ENCODE measurements around the gene CPLX3. TPM values are rescaled to one million over a fixed set of nuclear protein-coding genes. Genes with fewer than 3 reads are reported as not detected.

CPLX3 gene
- total RNA-seq, 2 experiments from 2014 or later, result 0.11 TPM; not detected in 1

DNA sequence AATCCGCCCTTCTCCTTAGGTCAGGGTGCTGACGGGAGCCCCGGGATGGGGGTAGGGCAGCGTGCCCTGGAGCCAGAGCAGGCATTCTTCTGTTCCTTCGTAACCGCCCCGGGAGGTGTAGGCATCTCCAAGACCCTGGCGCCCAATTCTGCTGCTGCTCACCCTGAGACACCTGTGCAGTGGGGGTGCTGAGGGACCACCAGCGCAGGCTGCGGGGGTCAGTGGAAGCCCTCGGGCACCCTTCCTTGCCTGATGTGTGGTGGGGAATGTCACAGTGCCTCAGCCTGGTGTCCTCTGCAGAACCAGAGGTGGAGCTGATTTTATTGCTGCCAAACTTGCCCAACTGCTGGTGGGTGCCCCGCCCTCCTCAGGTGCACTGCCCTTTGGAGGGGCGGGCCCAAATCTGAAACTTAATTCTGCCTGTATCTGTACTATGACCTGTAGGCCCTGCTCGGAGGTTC, 37.2 kb upstream of the CPLX3 start:
- Mint-ChIP-seq H3K9me3 (no peaks in the 10 kb centered on the region), H3K27ac (peak overlapping the region; percentile 98), H3K27me3 (no peaks in the 10 kb centered on the region), H3K4me3 (peak overlapping the region; percentile 98), H3K36me3 (ENCODE audit: low read depth) (peaks cover 65% of the 10 kb centered on the region), H3K4me1 (ENCODE audit: low read depth) (peaks cover 67% of the 10 kb centered on the region)
- TF ChIP-seq, protein P1, sequence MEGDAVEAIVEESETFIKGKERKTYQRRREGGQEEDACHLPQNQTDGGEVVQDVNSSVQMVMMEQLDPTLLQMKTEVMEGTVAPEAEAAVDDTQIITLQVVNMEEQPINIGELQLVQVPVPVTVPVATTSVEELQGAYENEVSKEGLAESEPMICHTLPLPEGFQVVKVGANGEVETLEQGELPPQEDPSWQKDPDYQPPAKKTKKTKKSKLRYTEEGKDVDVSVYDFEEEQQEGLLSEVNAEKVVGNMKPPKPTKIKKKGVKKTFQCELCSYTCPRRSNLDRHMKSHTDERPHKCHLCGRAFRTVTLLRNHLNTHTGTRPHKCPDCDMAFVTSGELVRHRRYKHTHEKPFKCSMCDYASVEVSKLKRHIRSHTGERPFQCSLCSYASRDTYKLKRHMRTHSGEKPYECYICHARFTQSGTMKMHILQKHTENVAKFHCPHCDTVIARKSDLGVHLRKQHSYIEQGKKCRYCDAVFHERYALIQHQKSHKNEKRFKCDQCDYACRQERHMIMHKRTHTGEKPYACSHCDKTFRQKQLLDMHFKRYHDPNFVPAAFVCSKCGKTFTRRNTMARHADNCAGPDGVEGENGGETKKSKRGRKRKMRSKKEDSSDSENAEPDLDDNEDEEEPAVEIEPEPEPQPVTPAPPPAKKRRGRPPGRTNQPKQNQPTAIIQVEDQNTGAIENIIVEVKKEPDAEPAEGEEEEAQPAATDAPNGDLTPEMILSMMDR (IDR thresholded peaks at IDR 0.05), result no peak
- intact Hi-C loops (cut with micrococcal nuclease), result loop anchor here (5.0 kb wide), 1 partner anchor 387 kb away; no protein-coding TSS in a partner anchor
- ATAC-seq (no peak), DNase-seq (peak; percentile 61)
- ChIA-PET CTCF (interaction anchor here (25.9 to 30.3 kb wide), 2 partner anchors 1 to 12 kb away, joined by 1327 read pairs; partner anchors contain the start of gene CSK), POLR2A (interaction anchor here (1.0 to 21.2 kb wide), 5 partner anchors 2 to 157 kb away, joined by 3 to 410 read pairs (median 20); partner anchors contain the start of gene CSK)

DNA sequence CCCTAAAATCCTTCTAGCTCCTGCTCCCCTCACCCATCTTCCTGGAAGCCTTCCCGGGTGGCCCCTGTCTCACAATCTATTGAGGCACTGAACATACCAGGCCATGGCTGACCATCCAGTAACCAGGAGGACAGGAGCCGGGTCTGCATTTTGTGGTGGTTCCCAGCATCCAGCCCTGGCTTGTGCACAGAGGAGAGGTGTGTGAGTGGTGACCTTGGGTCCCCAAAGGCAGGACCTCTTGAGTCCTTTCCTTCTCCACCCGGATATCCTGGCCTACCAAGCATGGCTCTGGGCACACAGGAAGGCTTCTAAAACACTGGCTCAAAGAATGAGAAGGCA, 36.7 kb upstream of the CPLX3 start:
- peaks cover 62% of the 10 kb centered on the region for H3K36me3 Mint-ChIP-seq (ENCODE audit: low read depth)

GRCh38 chr15:74790080-74790916, 36.1 kb upstream of the CPLX3 start:
- TF ChIP-seq, protein P1 (IDR thresholded peaks at IDR 0.05), result no peak
- ChIA-PET CTCF (interaction anchor here (0.8 to 30.3 kb wide), 4 partner anchors 2 to 156 kb away, joined by 3 to 1327 read pairs (median 668); partner anchors contain the start of gene CSK), POLR2A (interaction anchor here (1.5 to 16.0 kb wide), 2 partner anchors 9 to 12 kb away, joined by 8 to 410 read pairs; partner anchors contain the start of gene CSK)
- DNase-seq (peak; percentile 68), ATAC-seq (no peak)
- Mint-ChIP-seq H3K27ac (peak overlapping the region; percentile 98), H3K9me3 (no peaks in the 10 kb centered on the region), H3K4me1 (ENCODE audit: low read depth) (peaks cover 78% of the 10 kb centered on the region), H3K4me3 (peak overlapping the region; percentile 98), H3K27me3 (no peaks in the 10 kb centered on the region), H3K36me3 (ENCODE audit: low read depth) (peaks cover 60% of the 10 kb centered on the region)
- intact Hi-C loops (cut with micrococcal nuclease), result no loop called here

More for the DNA sequence above, 36.7 kb upstream of the CPLX3 start:
- Mint-ChIP-seq H3K27me3 (no peaks in the 10 kb centered on the region), H3K9me3 (no peaks in the 10 kb centered on the region), H3K4me1 (ENCODE audit: low read depth) (peaks cover 72% of the 10 kb centered on the region), H3K4me3 (peak overlapping the region; percentile 98), H3K27ac (peak overlapping the region; percentile 98)
- TF ChIP-seq, protein P1 (IDR thresholded peaks at IDR 0.05), result no peak
- ChIA-PET POLR2A (interaction anchor here (1.0 to 16.0 kb wide), 3 partner anchors 10 to 14 kb away, joined by 3 to 410 read pairs (median 8); partner anchors contain the start of gene CSK), CTCF (interaction anchor here (0.8 to 30.3 kb wide), 4 partner anchors 1 to 155 kb away, joined by 3 to 1327 read pairs (median 668); partner anchors contain the start of gene CSK)
- ATAC-seq (no peak), DNase-seq (no peak)
- intact Hi-C loops (cut with micrococcal nuclease), result loop anchor here (5.0 kb wide), 1 partner anchor 387 kb away; no protein-coding TSS in a partner anchor

DNA sequence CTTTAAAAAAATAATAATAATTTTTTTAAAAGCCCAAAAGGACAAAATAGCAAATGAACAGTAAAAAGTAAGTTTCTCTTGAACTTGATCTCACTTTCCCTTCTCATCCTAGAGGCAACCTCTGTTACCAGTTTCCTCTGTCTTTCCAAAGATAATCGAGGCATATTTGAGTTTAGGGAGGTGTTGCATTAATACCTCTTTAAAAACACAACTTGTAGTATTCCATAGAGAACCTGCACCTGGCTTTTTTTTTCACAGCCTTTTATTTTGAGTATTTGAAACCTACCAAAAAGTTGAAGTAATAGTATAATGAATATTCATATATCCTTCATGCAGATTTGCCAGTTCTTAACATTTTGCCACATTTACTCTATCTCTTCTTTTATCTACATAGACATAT, 35.4 kb upstream of the CPLX3 start:
- H3K4me3 Mint-ChIP-seq, result peak overlapping the region; percentile 98
- CTCF ChIA-PET, result interaction anchor here (2.3 to 30.3 kb wide), 3 partner anchors 2 to 156 kb away, joined by 9 to 1327 read pairs (median 1327); partner anchors contain the start of gene CSK
- intact Hi-C loops (cut with micrococcal nuclease), result no loop called here

More for the DNA sequence above, 35.4 kb upstream of the CPLX3 start:
- Mint-ChIP-seq H3K27me3 (no peaks in the 10 kb centered on the region), H3K4me1 (ENCODE audit: low read depth) (peaks cover 80% of the 10 kb centered on the region), H3K36me3 (ENCODE audit: low read depth) (peaks cover 57% of the 10 kb centered on the region), H3K9me3 (no peaks in the 10 kb centered on the region), H3K27ac (peak overlapping the region; percentile 83)
- ATAC-seq (no peak), DNase-seq (no peak)
- POLR2A ChIA-PET, result interaction anchor here (1.5 to 16.0 kb wide), 2 partner anchors 8 to 13 kb away, joined by 8 to 410 read pairs; partner anchors contain the start of gene CSK
- TF ChIP-seq, protein P1 (IDR thresholded peaks at IDR 0.05), result no peak
